Endodermal cell (in vitro differentiated cells): Measurements from ENCODE around the gene NFIC. TPM values are rescaled to one million over a fixed set of nuclear protein-coding genes. Genes with fewer than 3 reads are reported as not detected.

ENCODE experiments used
- DNase-seq: peaks from one replicate; pipeline ENCODE4 v3.0.0-alpha.2; 2017
- H3K27ac ChIP-seq: 2 replicates; pipeline ENCODE4 v1.5.1; 2013; ENCODE audit warnings: mild to moderate bottlenecking, low read depth, low read length, moderate library complexity
- H3K27me3 ChIP-seq: 2 replicates; pipeline ENCODE4 v1.6.1; 2013; ENCODE audit warnings: mild to moderate bottlenecking, low read length, moderate library complexity; ENCODE audit not compliant: insufficient read depth, control insufficient read depth, poor library complexity, severe bottlenecking
- H3K36me3 ChIP-seq: 2 replicates; pipeline ENCODE4 v1.7.0; 2013; ENCODE audit warnings: mild to moderate bottlenecking, low read length, moderate library complexity; ENCODE audit not compliant: control insufficient read depth, insufficient read depth
- H3K4me1 ChIP-seq: one replicate; pipeline ENCODE4 v1.7.0; 2013; ENCODE audit warnings: low read length; ENCODE audit not compliant: control insufficient read depth, insufficient read depth
- H3K4me3 ChIP-seq: 2 replicates; pipeline ENCODE4 v1.5.1; 2013; ENCODE audit warnings: mild to moderate bottlenecking, low read length, moderate library complexity
- H3K9ac ChIP-seq: 2 replicates; pipeline ENCODE4 v1.6.1; 2013; ENCODE audit warnings: mild to moderate bottlenecking, low read length, moderate library complexity; ENCODE audit not compliant: poor library complexity, severe bottlenecking; ENCODE audit errors: extremely low read depth
- H3K9me3 ChIP-seq: 2 replicates; pipeline ENCODE4 v1.6.1; 2013; ENCODE audit warnings: mild to moderate bottlenecking, low read length, moderate library complexity; ENCODE audit not compliant: control insufficient read depth
- H3K27ac Mint-ChIP-seq: 2 replicates; pipeline ENCODE4 v1.8.0; 2020; ENCODE audit warnings: mixed read lengths
- H3K27me3 Mint-ChIP-seq: 2 replicates; pipeline ENCODE4 v1.8.0; 2021; ENCODE audit warnings: mild to moderate bottlenecking, mixed read lengths; ENCODE audit not compliant: insufficient read depth
- H3K36me3 Mint-ChIP-seq: 2 replicates; pipeline ENCODE4 v1.8.0; 2020; ENCODE audit warnings: low read depth, mixed read lengths
- H3K4me1 Mint-ChIP-seq: 2 replicates; pipeline ENCODE4 v1.8.0; 2020; ENCODE audit warnings: mixed read lengths
- H3K4me3 Mint-ChIP-seq: 2 replicates; pipeline ENCODE4 v1.8.0; 2020; ENCODE audit warnings: mild to moderate bottlenecking, moderate library complexity, mixed read lengths
- H3K9me3 Mint-ChIP-seq: 2 replicates; pipeline ENCODE4 v1.8.0; 2020; ENCODE audit warnings: mild to moderate bottlenecking, mixed read lengths
- WGBS, 2 experiments: methylation state at CpG; one replicate each; pipeline versions ENCODE4 v1.1.5 to v1.1.7; 2013; ENCODE audit warnings: missing lambda C conversion rate in 2 of 2, mixed read lengths in 1 of 2; ENCODE audit not compliant: insufficient coverage in 1 of 2, insufficient read length in 1 of 2; 5-methylcytosine and 5-hydroxymethylcytosine counted together
- total RNA-seq, 2 donors: library from RNA; stranded (reverse); fragmentation: NEBNext Ultra II Directional in 1 of 2; extraction: Animal tissue kit (Norgen Biotek cat#: 25700) in 1 of 2; gene quantifications; 2 replicates in 1 of 2; 3 replicates in 1 of 2; pipeline ENCODE4 v1.2.1, GENCODE V29; 2021
- TF ChIP-seq, protein P1 (sequence below): fragments of 200-600 bp; sonication (generic); conservative IDR thresholded peaks from 2 replicates; pipeline ENCODE4 v1.5.0; 2021; ENCODE audit warnings: antibody characterized with exemption, mild to moderate bottlenecking

Gene NFIC
- total RNA-seq, 2 donors from 2014 or later = 5.2 to 6.6 TPM

GRCh38 chr19:3358689-3359014 lies 7.7 kb upstream of the NFIC start:
- H3K4me1 Mint-ChIP-seq = peaks cover 8% of the 10 kb centered on the region
- peaks cover 83% of the 10 kb centered on the region for H3K27me3 Mint-ChIP-seq
- H3K27me3 ChIP-seq = peaks cover 88% of the 10 kb centered on the region
- H3K36me3 ChIP-seq = no peaks in the 10 kb centered on the region
- H3K9me3 Mint-ChIP-seq = peaks cover 5% of the 10 kb centered on the region
- TF ChIP-seq, protein P1, sequence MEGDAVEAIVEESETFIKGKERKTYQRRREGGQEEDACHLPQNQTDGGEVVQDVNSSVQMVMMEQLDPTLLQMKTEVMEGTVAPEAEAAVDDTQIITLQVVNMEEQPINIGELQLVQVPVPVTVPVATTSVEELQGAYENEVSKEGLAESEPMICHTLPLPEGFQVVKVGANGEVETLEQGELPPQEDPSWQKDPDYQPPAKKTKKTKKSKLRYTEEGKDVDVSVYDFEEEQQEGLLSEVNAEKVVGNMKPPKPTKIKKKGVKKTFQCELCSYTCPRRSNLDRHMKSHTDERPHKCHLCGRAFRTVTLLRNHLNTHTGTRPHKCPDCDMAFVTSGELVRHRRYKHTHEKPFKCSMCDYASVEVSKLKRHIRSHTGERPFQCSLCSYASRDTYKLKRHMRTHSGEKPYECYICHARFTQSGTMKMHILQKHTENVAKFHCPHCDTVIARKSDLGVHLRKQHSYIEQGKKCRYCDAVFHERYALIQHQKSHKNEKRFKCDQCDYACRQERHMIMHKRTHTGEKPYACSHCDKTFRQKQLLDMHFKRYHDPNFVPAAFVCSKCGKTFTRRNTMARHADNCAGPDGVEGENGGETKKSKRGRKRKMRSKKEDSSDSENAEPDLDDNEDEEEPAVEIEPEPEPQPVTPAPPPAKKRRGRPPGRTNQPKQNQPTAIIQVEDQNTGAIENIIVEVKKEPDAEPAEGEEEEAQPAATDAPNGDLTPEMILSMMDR = no peak
- H3K4me3 ChIP-seq = no peak overlapping the region
- H3K27ac Mint-ChIP-seq = no peak overlapping the region
- peak overlapping the region; percentile 55 for H3K4me3 Mint-ChIP-seq
- no peaks in the 10 kb centered on the region for H3K9me3 ChIP-seq
- no peaks in the 10 kb centered on the region for H3K36me3 Mint-ChIP-seq
- H3K27ac ChIP-seq = no peak overlapping the region
- H3K4me1 ChIP-seq = no peaks in the 10 kb centered on the region
- no peak for DNase-seq
- H3K9ac ChIP-seq = no peak overlapping the region
- WGBS, 2 experiments = 1 to 8% methylated on average over 10 to 27 of the region's 27 CpGs

- Mint-ChIP-seq H3K4me3 (peak overlapping the region; percentile 55), H3K9me3 (peaks cover 5% of the 10 kb centered on the region), H3K4me1 (peaks cover 8% of the 10 kb centered on the region), H3K27me3 (peaks cover 85% of the 10 kb centered on the region), H3K36me3 (no peaks in the 10 kb centered on the region), H3K27ac (no peak overlapping the region)
- Histone ChIP-seq H3K4me3 (no peak overlapping the region), H3K27me3 (peaks cover 90% of the 10 kb centered on the region), H3K27ac (no peak overlapping the region), H3K9me3 (no peaks in the 10 kb centered on the region), H3K4me1 (no peaks in the 10 kb centered on the region), H3K9ac (no peak overlapping the region), H3K36me3 (no peaks in the 10 kb centered on the region)
- WGBS, 2 experiments = 2 to 4% methylated on average over 38 to 129 of the region's 129 CpGs
- TF ChIP-seq, protein P1 = no peak
- DNase-seq = no peak
Observed at GRCh38 chr19:3359015-3359918, 7.1 kb upstream of the NFIC start.

- H3K27me3 ChIP-seq = peaks cover 90% of the 10 kb centered on the region
- peaks cover under 1% of the 10 kb centered on the region for H3K9me3 Mint-ChIP-seq
- H3K27ac Mint-ChIP-seq = no peak overlapping the region
Observed at GRCh38 chr19:3359919-3360420, 6.4 kb upstream of the NFIC start.

More at GRCh38 chr19:3359919-3360420, 6.4 kb upstream of the NFIC start:
- H3K27ac ChIP-seq = no peak overlapping the region
- H3K27me3 Mint-ChIP-seq = peaks cover 87% of the 10 kb centered on the region
- H3K4me3 ChIP-seq = no peak overlapping the region
- H3K4me3 Mint-ChIP-seq = peak overlapping the region; percentile 57
- no peaks in the 10 kb centered on the region for H3K36me3 ChIP-seq
- 0% methylated on average over 81 of the region's 81 CpGs; no CpG with 5 or more reads in 1 of the 2 experiments for WGBS, 2 experiments
- TF ChIP-seq, protein P1 = no peak
- no peaks in the 10 kb centered on the region for H3K9me3 ChIP-seq
- peak; percentile 63 for DNase-seq
- no peak overlapping the region for H3K9ac ChIP-seq
- no peaks in the 10 kb centered on the region for H3K36me3 Mint-ChIP-seq
- H3K4me1 Mint-ChIP-seq = peaks cover 8% of the 10 kb centered on the region
- no peaks in the 10 kb centered on the region for H3K4me1 ChIP-seq
